GM12873 (cell line): ENCODE data around the gene OR1A1.

Experiments used
- TF ChIP-seq, protein P1 (sequence below): IDR thresholded peaks from 2 replicates; pipeline ENCODE4 v1.5.1; 2012; ENCODE audit warnings: low read depth, mild to moderate bottlenecking, moderate library complexity, low read length, control low read depth; ENCODE audit not compliant: insufficient read depth; ENCODE audit errors: missing control alignments

The OR1A1 gene

GRCh38 chr17:3221850-3222249 lies 14.4 kb downstream of the OR1A1 start:
- TF ChIP-seq, protein P1, sequence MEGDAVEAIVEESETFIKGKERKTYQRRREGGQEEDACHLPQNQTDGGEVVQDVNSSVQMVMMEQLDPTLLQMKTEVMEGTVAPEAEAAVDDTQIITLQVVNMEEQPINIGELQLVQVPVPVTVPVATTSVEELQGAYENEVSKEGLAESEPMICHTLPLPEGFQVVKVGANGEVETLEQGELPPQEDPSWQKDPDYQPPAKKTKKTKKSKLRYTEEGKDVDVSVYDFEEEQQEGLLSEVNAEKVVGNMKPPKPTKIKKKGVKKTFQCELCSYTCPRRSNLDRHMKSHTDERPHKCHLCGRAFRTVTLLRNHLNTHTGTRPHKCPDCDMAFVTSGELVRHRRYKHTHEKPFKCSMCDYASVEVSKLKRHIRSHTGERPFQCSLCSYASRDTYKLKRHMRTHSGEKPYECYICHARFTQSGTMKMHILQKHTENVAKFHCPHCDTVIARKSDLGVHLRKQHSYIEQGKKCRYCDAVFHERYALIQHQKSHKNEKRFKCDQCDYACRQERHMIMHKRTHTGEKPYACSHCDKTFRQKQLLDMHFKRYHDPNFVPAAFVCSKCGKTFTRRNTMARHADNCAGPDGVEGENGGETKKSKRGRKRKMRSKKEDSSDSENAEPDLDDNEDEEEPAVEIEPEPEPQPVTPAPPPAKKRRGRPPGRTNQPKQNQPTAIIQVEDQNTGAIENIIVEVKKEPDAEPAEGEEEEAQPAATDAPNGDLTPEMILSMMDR = no peak

- TF ChIP-seq, protein P1 = no peak
Measured at GRCh38 chr17:3222505-3222904, 15.0 kb downstream of the OR1A1 start.

DNA sequence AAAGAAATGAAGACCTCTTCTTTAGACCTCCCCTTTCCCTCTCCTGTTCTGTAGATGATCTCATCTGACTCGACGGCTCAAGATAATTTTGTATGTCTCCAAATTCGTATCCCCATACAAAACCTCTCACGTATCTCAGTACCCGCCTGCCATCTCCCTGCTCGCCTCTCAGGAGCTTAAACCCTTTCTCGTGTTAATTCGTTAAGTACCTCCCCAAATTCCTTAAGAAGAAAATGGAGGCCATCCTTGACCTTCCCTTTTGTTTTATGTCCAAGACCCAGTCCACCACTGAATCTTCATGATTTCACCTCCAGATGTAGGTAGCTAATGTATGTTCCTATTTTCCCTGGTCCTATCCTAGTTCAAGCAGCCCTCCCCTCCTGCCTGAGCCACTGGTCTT lies 49.1 kb downstream of the OR1A1 start:
- TF ChIP-seq, protein P1 = no peak

DNA sequence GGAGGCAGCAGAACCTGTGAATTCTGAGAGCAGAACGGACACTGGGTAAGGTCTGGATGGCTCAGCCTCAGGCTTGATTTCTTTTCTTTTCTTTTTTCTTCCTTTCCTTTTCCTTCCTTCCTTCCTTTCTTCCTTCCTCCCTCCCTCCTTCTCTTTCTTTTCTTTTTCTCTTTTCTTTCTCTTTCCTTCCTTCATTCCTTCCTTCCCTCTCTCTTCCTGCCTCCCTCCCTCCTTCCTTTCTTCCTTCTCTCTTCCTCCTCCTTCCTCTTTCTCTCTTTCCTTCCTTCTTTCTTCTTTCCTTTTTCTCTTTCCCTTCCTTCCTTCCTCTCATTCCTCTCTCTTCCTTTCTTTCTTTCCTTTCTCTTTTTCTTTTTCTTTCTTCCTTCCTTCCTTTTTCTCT lies 52.7 kb downstream of the OR1A1 start:
- TF ChIP-seq, protein P1 = no peak

DNA sequence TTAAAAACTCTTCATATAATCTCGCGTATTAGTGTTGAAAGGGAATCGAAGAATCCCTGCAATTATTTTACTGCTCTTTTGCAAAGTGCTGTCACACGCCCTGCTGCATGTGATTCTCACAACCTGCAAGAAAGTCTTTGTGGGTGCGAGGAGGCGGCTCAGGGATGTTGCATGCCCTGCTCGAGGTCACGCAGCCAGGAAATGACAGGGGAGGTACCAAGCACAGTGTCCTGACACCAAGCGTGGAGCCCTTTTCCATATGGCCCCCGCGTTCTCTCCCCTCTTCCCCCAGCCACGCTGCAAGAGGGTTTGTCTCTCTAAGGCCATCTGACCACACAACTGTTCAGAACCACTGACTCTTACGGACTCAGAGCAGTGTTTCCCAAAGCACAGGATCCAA lies 53.1 kb downstream of the OR1A1 start:
- TF ChIP-seq, protein P1 = no peak
